PFSK-1 (cell line): ENCODE results near the gene PHLDA3.
A peak's percentile ranks its signal among the peaks of the same experiment; 100 is the strongest.

Source experiments
- FOXP2 ChIP-seq: optimal IDR thresholded peaks from 2 replicates; pipeline ENCODE3; 2011; ENCODE audit warnings: borderline replicate concordance, control low read depth, inconsistent platforms; ENCODE audit not compliant: insufficient read depth; ENCODE audit errors: extremely low read length, extremely low read depth
- POLR2AphosphoS5 ChIP-seq: IDR thresholded peaks from 2 replicates; pipeline ENCODE4 v1.6.1; 2012; ENCODE audit warnings: low read depth, mild to moderate bottlenecking, control low read depth, low read length, moderate library complexity
- REST ChIP-seq, 2 experiments: IDR thresholded peaks; 2 replicates each; pipeline versions ENCODE4 v1.6.1 to v1.8.0; 2011 to 2012; ENCODE audit warnings: low read depth in 2 of 2, low read length in 2 of 2, control low read depth in 1 of 2, inconsistent platforms in 1 of 2, mild to moderate bottlenecking in 1 of 2, moderate library complexity in 1 of 2; ENCODE audit not compliant: insufficient read depth in 1 of 2
- SIN3A ChIP-seq: IDR thresholded peaks from 2 replicates; pipeline ENCODE4 v1.6.1; 2012; ENCODE audit warnings: mild to moderate bottlenecking, low read length, moderate library complexity, borderline replicate concordance; ENCODE audit not compliant: insufficient read depth
- TAF1 ChIP-seq: IDR thresholded peaks from 2 replicates; pipeline ENCODE4 v1.6.1; 2012; ENCODE audit warnings: low read length, control low read depth, borderline replicate concordance; ENCODE audit not compliant: insufficient read depth

Gene PHLDA3

GRCh38 chr1:201465698-201466290, 3.2 kb downstream of the PHLDA3 start:
- TF ChIP-seq FOXP2 (no peak), REST (IDR thresholded peaks at IDR 0.05; ENCODE audit: insufficient read depth in 1 of 2, low read depth in 2 of 2, low read length in 2 of 2) (no peak), TAF1 (no peak), SIN3A (no peak), POLR2AphosphoS5 (no peak)

- TF ChIP-seq SIN3A (no peak), REST (IDR thresholded peaks at IDR 0.05; ENCODE audit: insufficient read depth in 1 of 2, low read depth in 2 of 2, low read length in 2 of 2) (0 out of 4 replicates have a peak, but pooled peaks of 1 of the 2 experiments have one; percentile 40), POLR2AphosphoS5 (no peak)
Measured at GRCh38 chr1:201463071-201463552, 5.9 kb downstream of the PHLDA3 start.

GRCh38 chr1:201461645-201462441, 7.1 kb downstream of the PHLDA3 start:
- no peak for TF ChIP-seq FOXP2
- TF ChIP-seq REST (IDR thresholded peaks at IDR 0.05; ENCODE audit: insufficient read depth in 1 of 2, low read depth in 2 of 2, low read length in 2 of 2) = no peak
- no peak for TF ChIP-seq SIN3A
- no peak for TF ChIP-seq POLR2AphosphoS5
- TF ChIP-seq TAF1 = no peak

- no peak for TF ChIP-seq TAF1
- no peak for TF ChIP-seq SIN3A
- TF ChIP-seq POLR2AphosphoS5 = no peak
Measured at GRCh38 chr1:201460814-201461644, 8.0 kb downstream of the PHLDA3 start.

- TF ChIP-seq REST (IDR thresholded peaks at IDR 0.05; ENCODE audit: insufficient read depth in 1 of 2, low read depth in 2 of 2, low read length in 2 of 2) = no peak
- TF ChIP-seq FOXP2 = no peak
- no peak for TF ChIP-seq POLR2AphosphoS5
- TF ChIP-seq TAF1 = no peak
- no peak for TF ChIP-seq SIN3A
Measured at GRCh38 chr1:201459775-201460174, 9.2 kb downstream of the PHLDA3 start.
